IMR-90 (cell line): Measurements from ENCODE around the gene FHAD1. TPM values are rescaled to one million over a fixed set of nuclear protein-coding genes. Genes with fewer than 3 reads are reported as not detected.

Experiments
- ATAC-seq: fragments of 200-7000 bp; cut with Tn5 transposase; 2 replicates; pipeline ENCODE4 v1.9.1; 2020; ENCODE audit warnings: low read depth, mild to moderate bottlenecking, moderate library complexity
- BruUV-seq: library from RNA; stranded (reverse); fragments of 400-500 nt; replicated peaks from 2 replicates; lab custom pipeline; 2021; lab: Mats Ljungman, UMichigan
- CTCF ChIA-PET: fragments of 300-600 bp; formaldehyde crosslinking; extraction: SDS; loops from one replicate; lab custom pipeline; 2021; ENCODE audit warnings: antibody characterized with exemption; lab: Yijun Ruan, JAX
- POLR2A ChIA-PET: fragments of 300-600 bp; sonication (Branson Sonifier 250); formaldehyde crosslinking; loops from one replicate; lab custom pipeline; 2022; ENCODE audit warnings: antibody characterized with exemption; ENCODE audit not compliant: unreplicated experiment; lab: Charles Lee
- DNase-seq: peaks from one replicate; pipeline ENCODE4 v3.0.0; 2013
- H2AFZ ChIP-seq: replicated peaks from 2 replicates; pipeline ENCODE3; 2013; ENCODE audit warnings: low read length, mild to moderate bottlenecking; ENCODE audit not compliant: poor library complexity
- H2AK5ac ChIP-seq: 2 replicates; pipeline ENCODE4 v1.6.1; 2013; ENCODE audit warnings: low read depth, low read length, inconsistent platforms
- H2AK9ac ChIP-seq: replicated peaks from 2 replicates; pipeline ENCODE3; 2013; ENCODE audit warnings: mild to moderate bottlenecking, low read depth, low read length, moderate library complexity; ENCODE audit not compliant: poor library complexity
- H2BK120ac ChIP-seq: 2 replicates; pipeline ENCODE4 v1.6.1; 2013; ENCODE audit warnings: low read depth, low read length, inconsistent platforms
- H2BK15ac ChIP-seq: 3 replicates; pipeline ENCODE4 v1.6.1; 2013; ENCODE audit warnings: low read depth, low read length, inconsistent platforms
- H2BK20ac ChIP-seq: 2 replicates; pipeline ENCODE4 v1.6.1; 2013; ENCODE audit warnings: low read depth, mild to moderate bottlenecking, inconsistent platforms, low read length, moderate library complexity
- H2BK5ac ChIP-seq: 2 replicates; pipeline ENCODE4 v1.6.1; 2013; ENCODE audit warnings: mild to moderate bottlenecking, low read depth, low read length, inconsistent platforms; ENCODE audit not compliant: poor library complexity, severe bottlenecking
- H3K14ac ChIP-seq: replicated peaks from 2 replicates; pipeline ENCODE4 v1.6.1; 2013; ENCODE audit warnings: low read depth, low read length, inconsistent platforms
- H3K18ac ChIP-seq: 2 replicates; pipeline ENCODE4 v1.6.1; 2013; ENCODE audit warnings: low read depth, low read length, control low read depth
- H3K23ac ChIP-seq: 2 replicates; pipeline ENCODE4 v1.6.1; 2013; ENCODE audit warnings: low read depth, low read length, inconsistent platforms
- H3K27ac ChIP-seq: 2 replicates; pipeline ENCODE4 v1.5.1; 2013; ENCODE audit warnings: mild to moderate bottlenecking, control low read depth, low read length; ENCODE audit not compliant: insufficient read depth
- H3K27me3 ChIP-seq: 2 replicates; pipeline ENCODE4 v1.6.1; 2013; ENCODE audit warnings: low read length; ENCODE audit not compliant: control insufficient read depth, insufficient read depth
- H3K36me3 ChIP-seq: 2 replicates; pipeline ENCODE4 v1.6.1; 2013; ENCODE audit warnings: low read length, mixed read lengths; ENCODE audit not compliant: control insufficient read depth, insufficient read depth
- H3K4ac ChIP-seq: 2 replicates; pipeline ENCODE4 v1.6.1; 2013; ENCODE audit warnings: low read depth, low read length, inconsistent platforms
- H3K4me1 ChIP-seq: 2 replicates; pipeline ENCODE4 v1.6.1; 2013; ENCODE audit warnings: low read length, mixed read lengths; ENCODE audit not compliant: control insufficient read depth, insufficient read depth
- H3K4me2 ChIP-seq: 2 replicates; pipeline ENCODE4 v1.6.1; 2013; ENCODE audit warnings: low read depth, mild to moderate bottlenecking, control low read depth, low read length, moderate library complexity
- H3K4me3 ChIP-seq: 2 replicates; pipeline ENCODE4 v1.5.1; 2013; ENCODE audit warnings: low read depth, mild to moderate bottlenecking, control low read depth, low read length, moderate library complexity; ENCODE audit not compliant: insufficient read depth
- H3K56ac ChIP-seq: 2 replicates; pipeline ENCODE4 v1.6.1; 2013; ENCODE audit warnings: low read length, inconsistent platforms; ENCODE audit not compliant: insufficient read depth; ENCODE audit errors: extremely low read depth
- H3K79me1 ChIP-seq, 2 experiments: 2 replicates each; pipeline ENCODE4 v1.6.1; 2013; ENCODE audit warnings: low read length in 2 of 2, inconsistent platforms in 1 of 2, low read depth in 1 of 2
- H3K9ac ChIP-seq: 2 replicates; pipeline ENCODE4 v1.6.1; 2013; ENCODE audit warnings: low read depth, low read length, control low read depth
- H3K9me1 ChIP-seq: 2 replicates; pipeline ENCODE4 v1.6.1; 2013; ENCODE audit warnings: low read length, inconsistent platforms; ENCODE audit not compliant: insufficient read depth
- H3K9me3 ChIP-seq: 2 replicates; pipeline ENCODE4 v1.6.1; 2013; ENCODE audit warnings: low read length; ENCODE audit not compliant: control insufficient read depth, insufficient read depth
- H4K20me1 ChIP-seq: 2 replicates; pipeline ENCODE4 v1.6.1; 2013; ENCODE audit warnings: low read length, inconsistent platforms; ENCODE audit not compliant: insufficient read depth
- H4K5ac ChIP-seq: 2 replicates; pipeline ENCODE4 v1.6.1; 2013; ENCODE audit warnings: mild to moderate bottlenecking, low read depth, low read length, control low read depth
- H4K8ac ChIP-seq, 2 experiments: 2 replicates each; pipeline ENCODE4 v1.6.1; 2013; ENCODE audit warnings: low read depth in 2 of 2, low read length in 2 of 2, control low read depth in 1 of 2, inconsistent platforms in 1 of 2
- H4K91ac ChIP-seq: 2 replicates; pipeline ENCODE4 v1.6.1; 2013; ENCODE audit warnings: low read depth, low read length, inconsistent platforms; ENCODE audit not compliant: insufficient read depth
- BHLHE40 ChIP-seq: fragments of 150-350 bp; IDR thresholded peaks from 2 replicates; pipeline ENCODE4 v1.6.1; 2016; ENCODE audit warnings: mild to moderate bottlenecking, low read depth, low read length
- CEBPB ChIP-seq: IDR thresholded peaks from 2 replicates; pipeline ENCODE4 v1.6.1; 2012; ENCODE audit warnings: low read depth, low read length, improper control_type of control experiment
- CHD1 ChIP-seq: IDR thresholded peaks from 2 replicates; pipeline ENCODE4 v1.6.1; 2012; ENCODE audit warnings: low read depth, low read length, improper control_type of control experiment
- FOS ChIP-seq: fragments of 150-350 bp; IDR thresholded peaks from 2 replicates; pipeline ENCODE4 v1.6.1; 2016; ENCODE audit warnings: low read depth, low read length
- MAFK ChIP-seq: IDR thresholded peaks from 2 replicates; pipeline ENCODE4 v1.6.1; 2012; ENCODE audit warnings: low read depth, low read length, improper control_type of control experiment
- MAZ ChIP-seq: IDR thresholded peaks from 2 replicates; pipeline ENCODE4 v1.6.1; 2012; ENCODE audit warnings: low read depth, mild to moderate bottlenecking, low read length, improper control_type of control experiment, moderate library complexity, borderline replicate concordance
- MXI1 ChIP-seq: IDR thresholded peaks from 2 replicates; pipeline ENCODE4 v1.6.1; 2012; ENCODE audit warnings: low read depth, mild to moderate bottlenecking, low read length, moderate library complexity, borderline replicate concordance
- NFE2L2 ChIP-seq: fragments of 150-350 bp; IDR thresholded peaks from 2 replicates; pipeline ENCODE4 v1.6.1; 2016; ENCODE audit warnings: low read depth, mild to moderate bottlenecking, low read length
- POLR2A ChIP-seq: IDR thresholded peaks from 2 replicates; pipeline ENCODE4 v1.6.1; 2012; ENCODE audit warnings: mild to moderate bottlenecking, low read depth, low read length
- RAD21 ChIP-seq: IDR thresholded peaks from 2 replicates; pipeline ENCODE4 v1.6.1; 2012; ENCODE audit warnings: low read length, improper control_type of control experiment
- RCOR1 ChIP-seq: IDR thresholded peaks from 2 replicates; pipeline ENCODE4 v1.6.1; 2012; ENCODE audit warnings: mild to moderate bottlenecking, low read length, improper control_type of control experiment; ENCODE audit not compliant: insufficient replicate concordance
- RFX5 ChIP-seq: IDR thresholded peaks from 2 replicates; pipeline ENCODE4 v1.8.0; 2012; ENCODE audit warnings: low read depth, mild to moderate bottlenecking, low read length, moderate library complexity
- SMC3 ChIP-seq: fragments of 150-350 bp; IDR thresholded peaks from 2 replicates; pipeline ENCODE4 v1.6.1; 2016; ENCODE audit warnings: low read depth, mild to moderate bottlenecking, antibody characterized with exemption, low read length, moderate library complexity
- WGBS, 2 experiments: methylation state at CpG; one replicate each; pipeline versions ENCODE4 v1.1.5 to v1.1.7; 2013; ENCODE audit warnings: missing lambda C conversion rate in 2 of 2; ENCODE audit not compliant: insufficient read length in 1 of 2; ENCODE audit errors: extremely low coverage in 2 of 2; 5-methylcytosine and 5-hydroxymethylcytosine counted together
- dilution Hi-C: fragments of 300-500 bp; cut with HindIII; formaldehyde crosslinking; loops from one replicate; pipeline ENCODE4 v1.14.3; 2018; ENCODE audit warnings: low sequenced_read_pairs; ENCODE audit not compliant: unreplicated experiment
- in situ Hi-C: fragments of 300-500 bp; cut with MboI; formaldehyde crosslinking; loops from 3 replicates; pipeline ENCODE4 v1.14.3; 2019; ENCODE audit warnings: low sequenced_read_pairs, inconsistent platforms, mixed read lengths
- intact Hi-C: fragments of 100-400 bp; cut with micrococcal nuclease; formaldehyde crosslinking; loops from 2 replicates; pipeline ENCODE4 v1.10.0; 2022
- polyA plus RNA-seq, 3 experiments: library from polyadenylated mRNA; depleted of rRNA; stranded (reverse); fragments of >200 nt; gene quantifications; 2 replicates each; pipeline ENCODE4 v1.2.3, GENCODE V29; 2012; ENCODE audit warnings: low replicate concordance in 1 of 3
- total RNA-seq: library from RNA; depleted of rRNA; stranded (reverse); fragments of >200 nt; gene quantifications from 2 replicates; pipeline ENCODE4 v1.2.3, GENCODE V29; 2012
- TF ChIP-seq, protein P1 (sequence below): conservative IDR thresholded peaks from 2 replicates; pipeline ENCODE4 v1.5.1; 2012; ENCODE audit warnings: mild to moderate bottlenecking, low read depth, low read length, improper control_type of control experiment
- TF ChIP-seq, protein P2 (sequence below): fragments of 150-350 bp; IDR thresholded peaks from 2 replicates; pipeline ENCODE4 v1.6.1; 2016; ENCODE audit warnings: low read depth, mild to moderate bottlenecking, low read length, moderate library complexity, borderline replicate concordance
- TF ChIP-seq, protein P3 (sequence below): fragments of 150-350 bp; IDR thresholded peaks from 2 replicates; pipeline ENCODE4 v1.6.1; 2017; ENCODE audit warnings: mild to moderate bottlenecking, antibody characterized with exemption, low read length, low read depth

Gene FHAD1
- total and polyA plus RNA-seq, 2 of the 4 experiments (the other 2 are of a cell fraction): not detected

DNA sequence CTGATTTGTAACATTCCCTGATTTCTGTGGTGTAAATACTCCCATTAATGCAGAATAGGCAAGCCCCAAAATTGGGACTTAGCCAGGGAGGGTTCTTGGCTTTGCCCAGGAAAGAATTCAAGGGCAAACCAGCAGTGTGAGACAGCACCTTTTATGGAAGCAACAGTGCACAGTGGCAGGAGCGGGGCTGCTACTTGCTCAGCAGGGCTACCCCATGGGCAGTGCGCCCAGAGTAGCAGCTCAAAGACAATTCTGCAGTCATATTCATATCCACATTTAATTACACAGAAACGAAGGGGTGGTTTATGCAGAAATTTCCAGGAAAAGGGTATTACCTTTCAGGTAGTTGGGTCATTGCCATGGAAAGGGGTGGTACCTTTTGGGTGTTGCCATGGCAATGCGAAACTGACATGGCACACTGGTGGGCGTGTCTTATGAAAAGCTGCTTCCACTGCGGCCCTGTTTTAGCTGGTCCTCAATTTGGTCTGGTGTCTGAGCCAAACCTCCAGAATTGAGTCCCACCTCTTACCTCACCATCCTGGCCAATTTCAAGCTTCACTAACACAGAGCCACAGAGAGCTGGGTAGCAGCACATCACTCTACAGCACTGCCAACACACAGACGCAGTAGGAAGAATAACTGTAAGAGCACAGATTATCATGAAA lies 35.9 kb downstream of the FHAD1 start:
- Histone ChIP-seq H3K9ac (no peak overlapping the region), H4K91ac (no peak overlapping the region), H3K18ac (no peak overlapping the region), H2BK20ac (no peak overlapping the region), H4K8ac (no peak overlapping the region), H3K9me3 (no peaks in the 10 kb centered on the region), H3K36me3 (no peaks in the 10 kb centered on the region), H4K5ac (no peak overlapping the region), H3K4ac (no peak overlapping the region), H2BK15ac (no peak overlapping the region), H4K20me1 (no peaks in the 10 kb centered on the region), H2AK9ac (no peak overlapping the region), H3K27ac (no peak overlapping the region), H3K14ac (no peak overlapping the region), H2AFZ (no peak overlapping the region), H3K4me1 (no peaks in the 10 kb centered on the region; the same call in 1 of the 2 replicates), H3K79me1 (no peaks in the 10 kb centered on the region), H3K23ac (no peak overlapping the region), H2BK120ac (no peak overlapping the region), H3K27me3 (peaks cover 8% of the 10 kb centered on the region), H2AK5ac (no peak overlapping the region), H3K4me3 (no peak overlapping the region), H3K56ac (no peak overlapping the region), H3K4me2 (no peak overlapping the region), H3K9me1 (no peaks in the 10 kb centered on the region), H2BK5ac (no peak overlapping the region)
- dilution Hi-C loops: no loop called here
- TF ChIP-seq RAD21 (no peak), CEBPB (no peak), FOS (no peak), RCOR1 (no peak), MXI1 (no peak), POLR2A (no peak), RFX5 (no peak), MAFK (no peak), SMC3 (no peak), NFE2L2 (no peak), MAZ (no peak), CHD1 (no peak), BHLHE40 (no peak)
- TF ChIP-seq, protein P1, sequence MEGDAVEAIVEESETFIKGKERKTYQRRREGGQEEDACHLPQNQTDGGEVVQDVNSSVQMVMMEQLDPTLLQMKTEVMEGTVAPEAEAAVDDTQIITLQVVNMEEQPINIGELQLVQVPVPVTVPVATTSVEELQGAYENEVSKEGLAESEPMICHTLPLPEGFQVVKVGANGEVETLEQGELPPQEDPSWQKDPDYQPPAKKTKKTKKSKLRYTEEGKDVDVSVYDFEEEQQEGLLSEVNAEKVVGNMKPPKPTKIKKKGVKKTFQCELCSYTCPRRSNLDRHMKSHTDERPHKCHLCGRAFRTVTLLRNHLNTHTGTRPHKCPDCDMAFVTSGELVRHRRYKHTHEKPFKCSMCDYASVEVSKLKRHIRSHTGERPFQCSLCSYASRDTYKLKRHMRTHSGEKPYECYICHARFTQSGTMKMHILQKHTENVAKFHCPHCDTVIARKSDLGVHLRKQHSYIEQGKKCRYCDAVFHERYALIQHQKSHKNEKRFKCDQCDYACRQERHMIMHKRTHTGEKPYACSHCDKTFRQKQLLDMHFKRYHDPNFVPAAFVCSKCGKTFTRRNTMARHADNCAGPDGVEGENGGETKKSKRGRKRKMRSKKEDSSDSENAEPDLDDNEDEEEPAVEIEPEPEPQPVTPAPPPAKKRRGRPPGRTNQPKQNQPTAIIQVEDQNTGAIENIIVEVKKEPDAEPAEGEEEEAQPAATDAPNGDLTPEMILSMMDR: no peak
- TF ChIP-seq, protein P2, sequence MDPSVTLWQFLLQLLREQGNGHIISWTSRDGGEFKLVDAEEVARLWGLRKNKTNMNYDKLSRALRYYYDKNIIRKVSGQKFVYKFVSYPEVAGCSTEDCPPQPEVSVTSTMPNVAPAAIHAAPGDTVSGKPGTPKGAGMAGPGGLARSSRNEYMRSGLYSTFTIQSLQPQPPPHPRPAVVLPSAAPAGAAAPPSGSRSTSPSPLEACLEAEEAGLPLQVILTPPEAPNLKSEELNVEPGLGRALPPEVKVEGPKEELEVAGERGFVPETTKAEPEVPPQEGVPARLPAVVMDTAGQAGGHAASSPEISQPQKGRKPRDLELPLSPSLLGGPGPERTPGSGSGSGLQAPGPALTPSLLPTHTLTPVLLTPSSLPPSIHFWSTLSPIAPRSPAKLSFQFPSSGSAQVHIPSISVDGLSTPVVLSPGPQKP: no peak
- TF ChIP-seq, protein P3, sequence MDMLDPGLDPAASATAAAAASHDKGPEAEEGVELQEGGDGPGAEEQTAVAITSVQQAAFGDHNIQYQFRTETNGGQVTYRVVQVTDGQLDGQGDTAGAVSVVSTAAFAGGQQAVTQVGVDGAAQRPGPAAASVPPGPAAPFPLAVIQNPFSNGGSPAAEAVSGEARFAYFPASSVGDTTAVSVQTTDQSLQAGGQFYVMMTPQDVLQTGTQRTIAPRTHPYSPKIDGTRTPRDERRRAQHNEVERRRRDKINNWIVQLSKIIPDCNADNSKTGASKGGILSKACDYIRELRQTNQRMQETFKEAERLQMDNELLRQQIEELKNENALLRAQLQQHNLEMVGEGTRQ: no peak
- in situ Hi-C loops: no loop called here
- POLR2A ChIA-PET: no interaction called here
- CTCF ChIA-PET: interaction anchor here (0.6 to 1.0 kb wide), 2 partner anchors 145 to 1879 kb away, joined by 3 read pairs; no protein-coding TSS in a partner anchor
- DNase-seq: no peak
- no peak for ATAC-seq
- intact Hi-C loops: no loop called here
- no CpG with 5 or more reads among the region's 7 CpGs for WGBS, 2 experiments
- BruUV-seq: no TSS peak
